GM19099 (cell line): ENCODE data around the gene HOXA5.

Experiments used
- POLR2A ChIP-seq: IDR thresholded peaks from 3 replicates; pipeline ENCODE4 v1.6.1; 2011; ENCODE audit warnings: low read depth; ENCODE audit not compliant: insufficient read length; ENCODE audit errors: extremely low read depth

The HOXA5 gene

DNA sequence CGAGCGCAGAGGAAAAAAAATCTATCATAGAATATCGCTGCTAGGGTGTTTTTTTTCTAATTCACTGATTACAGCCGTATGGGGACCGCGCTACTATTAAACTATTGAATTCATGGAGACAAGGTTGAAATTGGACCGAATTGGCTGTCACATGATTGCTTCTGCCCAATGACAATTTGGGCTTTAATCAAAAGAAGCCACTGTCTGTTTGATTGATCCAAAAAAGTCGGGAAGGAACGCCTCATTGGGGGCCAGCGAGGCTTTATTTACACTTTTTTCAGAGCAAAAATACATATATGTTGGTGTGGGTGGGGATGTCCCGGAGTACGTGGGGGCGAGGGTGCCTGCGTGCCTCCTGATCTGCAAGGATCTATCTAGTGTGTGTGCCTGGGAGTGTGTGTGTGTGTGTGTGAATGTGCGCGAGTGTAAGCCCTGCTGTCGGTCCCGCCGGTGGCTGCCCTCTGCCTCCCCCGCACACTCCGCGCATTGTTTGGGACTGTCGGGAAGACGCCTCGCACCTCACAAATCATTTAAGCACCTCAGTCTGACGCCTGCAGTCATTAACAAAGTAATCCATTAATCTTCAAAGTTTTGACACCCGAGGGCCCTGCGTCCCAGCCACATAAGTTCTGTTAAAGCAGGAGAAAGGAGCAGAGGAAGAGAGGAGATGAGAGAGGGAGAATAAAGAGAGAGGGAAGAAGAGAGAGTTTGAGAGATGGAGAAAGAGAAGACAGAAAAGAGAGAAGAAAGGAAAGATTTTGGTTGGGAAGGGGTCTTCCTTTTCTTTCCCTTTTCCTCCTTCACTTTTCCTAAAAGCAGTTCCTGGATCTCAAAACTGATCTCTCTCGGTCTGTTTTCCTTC lies 40.7 kb downstream of the HOXA5 start, which contains the start of gene HOXA2:
HOXA2 (minus strand) TSS at position 103 of the 862 bp plus-strand sequence. CDS start 183 bp downstream, outside the sequence.
- no peak for TF ChIP-seq POLR2A

- TF ChIP-seq POLR2A, result no peak
These were observed 41.4 kb downstream of the HOXA5 start for GRCh38 chr7:27101957-27102580.

- no peak for TF ChIP-seq POLR2A
These were observed 42.1 kb downstream of the HOXA5 start for GRCh38 chr7:27101171-27101956.

DNA sequence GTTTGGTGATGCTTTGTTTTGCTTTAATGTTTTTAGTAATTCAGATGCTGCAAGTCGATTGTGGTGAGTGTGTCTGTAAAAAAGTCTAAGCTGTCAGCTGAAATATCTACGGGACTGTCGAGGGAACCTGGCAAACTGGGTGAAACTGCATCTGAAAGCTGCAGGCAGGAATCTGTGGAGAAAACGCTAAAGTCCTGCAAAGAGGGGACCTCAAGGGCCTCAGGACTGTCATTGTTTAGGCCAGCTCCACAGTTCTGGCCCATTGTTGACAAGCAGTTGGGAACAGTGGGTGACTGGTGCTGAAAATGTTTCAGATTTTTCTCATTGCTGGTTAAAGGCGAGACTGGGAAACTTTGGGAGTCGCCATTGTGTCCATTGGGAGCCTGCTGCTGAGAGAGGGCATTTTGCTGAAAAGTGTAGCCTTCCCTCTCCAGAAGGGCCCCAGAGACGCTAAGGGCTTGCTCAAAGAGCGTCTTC lies 42.7 kb downstream of the HOXA5 start:
- TF ChIP-seq POLR2A, result no peak

DNA sequence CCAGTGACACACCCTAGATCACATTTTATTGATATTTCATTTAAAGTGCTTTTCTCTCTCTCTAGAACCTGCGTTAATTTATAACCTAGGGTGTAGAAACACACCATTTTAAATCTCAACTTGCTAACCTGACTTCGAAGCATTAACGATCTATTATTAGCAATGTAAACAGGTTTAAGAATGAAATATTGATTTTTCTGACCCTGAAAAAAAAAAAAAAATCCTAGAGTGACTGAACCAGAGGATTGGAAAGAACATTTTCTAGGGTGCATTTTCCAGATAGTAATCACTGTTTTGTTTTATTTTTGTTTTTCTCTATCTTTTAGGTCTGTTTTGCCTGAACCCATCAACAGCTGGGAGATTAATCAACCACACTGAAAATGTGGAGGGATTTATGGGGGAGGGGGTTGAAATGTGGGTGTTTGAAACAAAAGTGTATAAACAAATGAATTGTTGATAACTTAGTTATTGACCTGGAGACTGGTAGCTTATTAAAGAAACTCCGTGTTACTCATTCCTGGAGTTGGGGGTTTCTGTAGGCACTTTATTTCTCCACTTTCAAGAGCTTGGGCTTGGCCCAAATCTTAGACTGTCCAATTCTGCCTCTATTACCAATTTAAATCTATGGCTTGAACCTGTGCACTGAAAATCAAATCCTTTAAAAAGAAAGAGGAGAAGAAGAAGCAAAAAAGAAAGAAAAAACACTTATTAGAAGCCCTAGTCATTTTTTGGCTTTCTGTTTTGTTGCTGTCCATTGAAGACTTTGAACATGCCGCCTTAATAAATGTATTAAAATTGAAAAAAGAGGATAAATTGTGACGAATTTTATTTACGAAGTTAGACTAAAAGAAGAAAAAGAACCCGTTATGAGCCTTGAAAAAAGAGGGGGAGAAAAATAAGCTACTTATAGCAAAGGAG lies 43.8 kb downstream of the HOXA5 start:
- TF ChIP-seq POLR2A, result no peak

DNA sequence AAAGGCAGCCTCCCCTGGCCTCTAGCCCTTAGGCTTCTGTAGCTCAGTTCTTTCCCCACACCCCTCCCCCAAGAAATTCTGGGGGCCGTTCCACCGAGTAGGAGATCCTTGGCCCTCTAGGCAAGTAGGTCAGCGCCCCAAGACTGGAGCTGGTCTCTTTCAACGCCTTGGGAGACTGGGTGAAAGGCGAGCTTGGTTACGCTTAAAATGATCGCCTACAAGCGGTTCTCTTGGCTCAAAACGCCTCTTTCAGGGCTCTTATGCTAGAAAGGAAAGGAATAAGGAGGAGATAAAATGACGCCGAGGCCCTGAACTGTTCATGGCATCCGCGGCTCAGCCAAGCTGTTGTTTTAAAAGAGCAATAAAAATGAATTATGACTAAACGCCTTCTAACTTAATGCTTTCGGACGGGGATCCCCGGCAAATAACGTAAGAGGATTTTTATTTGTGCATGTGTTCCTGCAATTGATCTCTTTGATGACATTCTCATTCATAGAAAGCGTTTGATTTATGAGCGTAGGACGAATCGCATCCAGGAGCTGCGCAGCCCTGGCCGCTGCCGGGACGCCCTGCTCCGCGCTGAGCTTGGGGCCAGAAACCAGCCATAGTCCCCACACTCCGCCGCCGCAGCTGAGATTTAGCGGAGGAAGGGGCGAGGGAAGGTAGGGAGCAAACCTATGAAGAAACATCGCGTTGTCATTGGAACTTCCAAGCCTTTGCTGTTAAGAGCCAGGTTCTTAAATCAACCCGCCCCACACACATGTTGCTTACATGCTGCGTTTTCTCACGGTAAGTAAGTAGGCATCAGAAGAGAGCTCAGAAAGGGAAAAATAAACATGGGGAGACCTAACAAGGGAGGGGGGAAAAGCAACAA lies 44.7 kb downstream of the HOXA5 start:
- TF ChIP-seq POLR2A, result no peak

- TF ChIP-seq POLR2A, result no peak
These were observed 45.5 kb downstream of the HOXA5 start for GRCh38 chr7:27097686-27098577.

GRCh38 chr7:27096768-27097514 lies 46.5 kb downstream of the HOXA5 start:
- no peak for TF ChIP-seq POLR2A

GRCh38 chr7:27095897-27096767 lies 47.3 kb downstream of the HOXA5 start, which contains the start of gene HOXA1:
Gene HOXA1, minus strand, starts transcription at chr7:27096000. Its CDS starts 88 bp downstream, at chr7:27095912.
- peak; percentile 44 for TF ChIP-seq POLR2A

DNA sequence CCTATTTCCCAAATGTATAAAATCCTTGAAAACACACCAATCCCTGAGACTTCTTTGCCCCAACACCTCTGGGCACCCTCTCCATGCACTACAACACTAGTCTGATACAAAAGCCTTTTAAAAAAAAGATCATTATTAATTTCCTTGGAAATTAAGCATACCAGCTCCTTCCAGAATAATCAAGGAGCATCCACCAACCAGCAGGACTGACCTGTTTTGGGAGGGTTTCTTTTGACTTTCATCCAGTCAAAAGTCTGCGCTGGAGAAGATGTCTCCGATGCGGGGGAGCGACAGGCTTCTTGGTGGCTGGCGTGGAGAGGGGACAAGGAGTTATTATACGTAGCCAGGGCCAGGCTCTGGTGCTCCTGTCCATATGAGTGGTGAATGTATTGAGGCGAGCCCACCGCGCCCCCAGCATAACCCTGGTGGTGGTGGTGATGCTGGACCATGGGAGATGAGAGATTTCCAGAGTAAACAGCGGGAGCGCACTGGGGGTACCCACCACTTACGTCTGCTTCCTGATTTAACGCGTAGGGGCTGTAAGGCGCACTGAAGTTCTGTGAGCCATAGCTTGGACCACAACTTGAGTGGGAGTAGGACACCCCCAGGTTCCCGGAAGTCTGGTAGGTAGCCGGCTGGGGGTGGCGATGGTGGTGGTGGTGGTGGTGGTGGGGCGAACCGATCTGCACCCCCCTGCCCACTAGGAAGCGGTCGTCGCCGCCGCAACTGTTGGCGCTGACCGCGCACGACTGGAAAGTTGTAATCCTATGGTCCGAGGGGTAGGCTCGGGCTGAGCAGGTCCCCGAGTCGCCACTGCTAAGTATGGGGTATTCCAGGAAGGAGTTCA lies 48.2 kb downstream of the HOXA5 start:
- no peak for TF ChIP-seq POLR2A
